HG02571 (cell line): ENCODE measurements around the gene CRP.
"Not testable (repeated sequence)": the region's sequence is repeated elsewhere in the genome, so short reads cannot be mapped to it uniquely, and the experiment has no call there.

Experiments used
- ATAC-seq: cut with Tn5 transposase; IDR thresholded peaks from one replicate; pipeline ENCODE4 v1.9.1; 2021; ENCODE audit warnings: mild to moderate bottlenecking, moderate library complexity; ENCODE audit not compliant: unreplicated experiment

CRP gene

GRCh38 chr1:159714529-159714928 lies at the start of gene CRP:
Gene CRP, minus strand, starts transcription at chr1:159714589. Its CDS starts 104 bp downstream, at chr1:159714485.
- no peak for ATAC-seq

- ATAC-seq, result no peak
Measured at GRCh38 chr1:159763686-159764085, 49.3 kb upstream of the CRP start.

- ATAC-seq, result no peak
Measured at GRCh38 chr1:159756397-159756796, 42.0 kb upstream of the CRP start.

- ATAC-seq, result no peak
Measured at GRCh38 chr1:159755451-159756007, 41.1 kb upstream of the CRP start.

GRCh38 chr1:159753386-159753785 lies 39.0 kb upstream of the CRP start:
- no peak for ATAC-seq

- no peak for ATAC-seq
Measured at GRCh38 chr1:159752135-159752580, 37.8 kb upstream of the CRP start.

GRCh38 chr1:159751031-159751430 lies 36.6 kb upstream of the CRP start:
- ATAC-seq, result no peak

GRCh38 chr1:159750621-159751020 lies 36.2 kb upstream of the CRP start:
- ATAC-seq, result no peak

- no peak for ATAC-seq
Measured at GRCh38 chr1:159749630-159750029, 35.2 kb upstream of the CRP start.

GRCh38 chr1:159748370-159748769 lies 34.0 kb upstream of the CRP start:
- no peak for ATAC-seq

- no peak for ATAC-seq
Measured at GRCh38 chr1:159746666-159747065, 32.3 kb upstream of the CRP start.

- ATAC-seq, result no peak
Measured at GRCh38 chr1:159743651-159744410, 29.4 kb upstream of the CRP start.

GRCh38 chr1:159737238-159737916 lies 23.0 kb upstream of the CRP start:
- ATAC-seq, result no peak

- ATAC-seq, result not testable (repeated sequence)
Measured at GRCh38 chr1:159723188-159723587, 8.8 kb upstream of the CRP start.

- no peak for ATAC-seq
Measured at GRCh38 chr1:159719990-159720389, 5.6 kb upstream of the CRP start.

GRCh38 chr1:159715855-159716254 lies 1.5 kb upstream of the CRP start:
- ATAC-seq, result no peak

GRCh38 chr1:159712080-159712479 lies 2.3 kb downstream of the CRP start:
- ATAC-seq, result no peak

GRCh38 chr1:159707472-159708260 lies 6.7 kb downstream of the CRP start:
- ATAC-seq, result no peak

- ATAC-seq, result no peak
Measured at GRCh38 chr1:159705904-159706256, 8.5 kb downstream of the CRP start.

- no peak for ATAC-seq
Measured at GRCh38 chr1:159705251-159705903, 9.0 kb downstream of the CRP start.

GRCh38 chr1:159704481-159704880 lies 9.9 kb downstream of the CRP start:
- no peak for ATAC-seq
